ENCODE data around the gene PALM. TPM values are rescaled to one million over a fixed set of nuclear protein-coding genes. Genes with fewer than 3 reads are reported as not detected.

Gene PALM
- total RNA-seq, 1 experiment from 2014 or later = 43.7 TPM

GRCh38 chr19:746208-746819 lies 37.6 kb downstream of the PALM start:
- H4K20me1 ChIP-seq (ENCODE audit: insufficient read depth) = no peaks in the 10 kb centered on the region
- DNase-seq (ENCODE audit: low read depth, low spot score) (no peak), ATAC-seq (no peak)
- H2AFZ ChIP-seq (ENCODE audit: low read depth, low read length, poor library complexity, severe bottlenecking) = no peak overlapping the region
- H3K9ac ChIP-seq (ENCODE audit: low read length) = no peak overlapping the region
- H3K27ac ChIP-seq (ENCODE audit: low read depth, low read length) = no peak overlapping the region
- CTCF ChIA-PET = no interaction called here
- peaks cover 0 to 7% of the 10 kb centered on the region in 2 experiments; a peak in 2 of 4 replicates for H3K9me3 ChIP-seq (ENCODE audit: control insufficient read depth in 1 of 2, insufficient read depth in 1 of 2, low read depth in 1 of 2, low read length in 2 of 2)
- RAD21 ChIA-PET (ENCODE audit: low non-redundant PET in 1 of 2, low total read pairs in 2 of 2, uncharacterized antibody in 2 of 2, unreplicated experiment in 2 of 2) = no interaction called here
- intact Hi-C loops (cut with micrococcal nuclease) = no loop called here
- H3K4me3 ChIP-seq (replicated peaks in 1 of 2; ENCODE audit: low read depth in 1 of 2, low read length in 2 of 2) = no peak overlapping the region
- H3K36me3 ChIP-seq (ENCODE audit: control insufficient read depth in 1 of 2, insufficient read depth in 2 of 2, low read length in 2 of 2) = no peaks in the 10 kb centered on the region
- no peak overlapping the region for H3K4me2 ChIP-seq (ENCODE audit: low read length)
- H3K4me1 ChIP-seq (ENCODE audit: control insufficient read depth in 1 of 2, insufficient read depth in 2 of 2, low read length in 2 of 2) = peaks cover 10 to 11% of the 10 kb centered on the region in 2 experiments
- TF ChIP-seq ZNF274 (IDR thresholded peaks at IDR 0.05; ENCODE audit: low read depth, low read length) (no peak), TCF7L2 (IDR thresholded peaks at IDR 0.05; ENCODE audit: borderline replicate concordance, extremely low read depth, insufficient read depth, insufficient read length) (no peak)
- no peaks in the 10 kb centered on the region for H3K27me3 ChIP-seq (ENCODE audit: insufficient read depth, low read length)
- BruUV-seq (replicated peaks) = no TSS peak
- H3K79me2 ChIP-seq (ENCODE audit: insufficient read depth, low read length) = peaks cover 1% of the 10 kb centered on the region; the same call in 1 of the 2 replicates
- POLR2A ChIA-PET = no interaction called here
- H3K9me2 ChIP-seq (ENCODE audit: insufficient read depth) = no peaks in the 10 kb centered on the region

- no peak for ATAC-seq
- no peaks in the 10 kb centered on the region for H3K9me2 ChIP-seq (ENCODE audit: insufficient read depth)
- no peak for DNase-seq (ENCODE audit: low read depth, low spot score)
- CTCF ChIA-PET = no interaction called here
- no peak overlapping the region for H3K9ac ChIP-seq (ENCODE audit: low read length)
- RAD21 ChIA-PET (ENCODE audit: low non-redundant PET in 1 of 2, low total read pairs in 2 of 2, uncharacterized antibody in 2 of 2, unreplicated experiment in 2 of 2) = no interaction called here
- no peak overlapping the region for H3K4me3 ChIP-seq (replicated peaks in 1 of 2; ENCODE audit: low read depth in 1 of 2, low read length in 2 of 2)
- H3K79me2 ChIP-seq (ENCODE audit: insufficient read depth, low read length) = peaks cover 4% of the 10 kb centered on the region; the same call in 1 of the 2 replicates
- H3K27me3 ChIP-seq (ENCODE audit: insufficient read depth, low read length) = no peaks in the 10 kb centered on the region
- no peaks in the 10 kb centered on the region for H4K20me1 ChIP-seq (ENCODE audit: insufficient read depth)
- no TSS peak for BruUV-seq (replicated peaks)
- no peak overlapping the region for H2AFZ ChIP-seq (ENCODE audit: low read depth, low read length, poor library complexity, severe bottlenecking)
- peaks cover 13 to 18% of the 10 kb centered on the region in 2 experiments for H3K4me1 ChIP-seq (ENCODE audit: control insufficient read depth in 1 of 2, insufficient read depth in 2 of 2, low read length in 2 of 2)
- POLR2A ChIA-PET = no interaction called here
- no peaks in the 10 kb centered on the region for H3K36me3 ChIP-seq (ENCODE audit: control insufficient read depth in 1 of 2, insufficient read depth in 2 of 2, low read length in 2 of 2)
- H3K27ac ChIP-seq (ENCODE audit: low read depth, low read length) = no peak overlapping the region
- H3K4me2 ChIP-seq (ENCODE audit: low read length) = no peak overlapping the region
- intact Hi-C loops (cut with micrococcal nuclease) = no loop called here
- H3K9me3 ChIP-seq (ENCODE audit: control insufficient read depth in 1 of 2, insufficient read depth in 1 of 2, low read depth in 1 of 2, low read length in 2 of 2) = peaks cover 0 to 7% of the 10 kb centered on the region in 2 experiments; a peak in 2 of 4 replicates
- no peak for TF ChIP-seq SRF (IDR thresholded peaks at IDR 0.05; ENCODE audit: low read depth)
- no peak for TF ChIP-seq RAD21 (IDR thresholded peaks at IDR 0.05; ENCODE audit: low read depth)
- TF ChIP-seq REST (IDR thresholded peaks at IDR 0.05; ENCODE audit: low read depth) = no peak
- TF ChIP-seq SIN3A (IDR thresholded peaks at IDR 0.05; ENCODE audit: low read depth) = no peak
- no peak for TF ChIP-seq TCF7L2 (IDR thresholded peaks at IDR 0.05; ENCODE audit: borderline replicate concordance, extremely low read depth, insufficient read depth, insufficient read length)
- TF ChIP-seq ZFX (IDR thresholded peaks at IDR 0.05) = no peak
- no peak for TF ChIP-seq CEBPB (IDR thresholded peaks at IDR 0.05; ENCODE audit: low read depth)
- no peak for TF ChIP-seq CTCF (IDR thresholded peaks at IDR 0.05 in 2 of 3, conservative IDR thresholded peaks at IDR 0.05 in 1 of 3; ENCODE audit: borderline replicate concordance in 1 of 3, insufficient read depth in 1 of 3, low read depth in 2 of 3, low read length in 2 of 3)
- no peak for TF ChIP-seq YY1 (IDR thresholded peaks at IDR 0.05; ENCODE audit: extremely low read depth, insufficient replicate concordance, low read depth, low read length)
- TF ChIP-seq SP1 (IDR thresholded peaks at IDR 0.05; ENCODE audit: low read depth) = no peak
- TF ChIP-seq EZH2phosphoT487 (IDR thresholded peaks at IDR 0.05; ENCODE audit: borderline replicate concordance) = no peak
Observed at GRCh38 chr19:746956-747355, 38.2 kb downstream of the PALM start.
